GM18499 (cell line): ENCODE data around the gene PLEKHG1.

ENCODE experiments used
- ATAC-seq: cut with Tn5 transposase; IDR thresholded peaks from one replicate; pipeline ENCODE4 v1.9.1; 2021; ENCODE audit warnings: moderate number of reproducible peaks; ENCODE audit not compliant: insufficient read depth, unreplicated experiment

The PLEKHG1 gene

DNA sequence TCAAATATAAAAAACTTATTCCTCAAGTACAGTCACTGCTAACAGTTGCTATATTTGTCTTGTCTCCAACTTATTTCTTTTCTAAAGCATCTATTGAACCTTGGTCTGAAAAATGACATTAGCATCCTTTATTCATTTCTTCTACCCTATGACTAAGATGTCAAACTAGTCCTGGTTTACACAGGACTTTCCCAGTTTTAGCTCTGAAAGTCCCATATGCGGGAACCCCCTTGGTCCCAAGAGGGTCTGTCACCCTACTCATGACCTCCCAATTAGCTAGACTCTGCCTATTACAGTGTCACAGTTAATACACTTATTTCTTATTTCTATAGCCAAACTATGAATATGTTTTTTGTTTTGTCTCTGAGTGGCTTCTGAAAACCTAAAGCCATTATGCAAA, 37.1 kb downstream of the PLEKHG1 start:
- no peak for ATAC-seq

DNA sequence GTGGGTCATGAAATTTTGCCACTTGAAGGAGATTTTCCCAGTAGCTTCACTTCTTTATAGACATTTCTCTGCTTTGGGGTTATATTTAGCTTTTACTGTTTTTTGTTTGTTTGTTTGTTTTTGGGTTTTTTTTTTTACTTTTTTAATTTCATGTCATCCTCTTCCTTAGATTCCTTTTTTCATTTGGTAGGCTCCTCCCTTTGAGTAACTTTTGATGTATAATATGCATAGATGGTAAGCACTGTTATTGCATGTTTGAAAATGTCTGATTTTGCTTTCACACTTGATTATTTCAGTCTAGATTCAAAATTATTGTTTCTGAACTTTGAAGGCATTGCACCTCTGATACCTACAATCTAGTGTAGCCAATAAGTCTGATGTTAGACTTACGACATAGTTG, 37.6 kb downstream of the PLEKHG1 start:
- no peak for ATAC-seq

DNA sequence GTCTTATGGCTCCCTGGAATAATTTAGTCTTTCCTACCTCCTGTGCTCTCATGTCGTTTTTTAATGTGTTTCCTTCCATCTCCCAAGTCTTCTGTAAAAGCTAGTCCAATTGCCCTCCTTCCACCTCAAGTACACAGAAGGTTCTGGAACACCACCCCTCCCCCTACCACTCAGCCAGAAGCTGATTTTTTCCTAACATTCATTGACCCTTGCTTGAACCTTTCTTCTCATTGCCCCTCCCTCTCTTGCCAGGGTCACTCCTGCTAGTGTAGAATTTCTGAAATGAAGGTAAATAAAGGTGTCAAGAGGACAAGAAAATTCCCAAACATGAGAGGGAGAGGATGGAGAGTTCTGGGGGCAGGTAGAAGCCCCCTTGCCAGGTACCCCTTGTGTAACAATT, 38.6 kb downstream of the PLEKHG1 start:
- no peak for ATAC-seq

DNA sequence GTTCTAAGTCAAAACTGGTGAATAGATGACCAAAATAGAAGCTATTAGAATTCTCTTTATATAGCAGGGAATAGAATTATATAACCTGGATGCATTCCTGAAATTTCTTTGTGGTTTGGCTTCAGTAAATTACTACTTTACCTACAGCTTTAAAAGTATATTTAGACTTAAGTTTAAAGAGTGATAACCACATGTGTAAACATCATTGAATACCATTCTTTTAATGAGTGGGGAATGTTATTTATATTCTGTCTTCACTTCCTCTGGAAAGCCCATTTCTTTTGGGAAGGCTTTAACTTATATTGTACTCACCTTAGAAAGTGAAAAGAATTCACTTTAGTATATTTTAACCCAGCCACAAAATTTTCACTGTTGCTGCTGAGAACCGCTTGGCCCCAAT, 39.1 kb downstream of the PLEKHG1 start:
- no peak for ATAC-seq

DNA sequence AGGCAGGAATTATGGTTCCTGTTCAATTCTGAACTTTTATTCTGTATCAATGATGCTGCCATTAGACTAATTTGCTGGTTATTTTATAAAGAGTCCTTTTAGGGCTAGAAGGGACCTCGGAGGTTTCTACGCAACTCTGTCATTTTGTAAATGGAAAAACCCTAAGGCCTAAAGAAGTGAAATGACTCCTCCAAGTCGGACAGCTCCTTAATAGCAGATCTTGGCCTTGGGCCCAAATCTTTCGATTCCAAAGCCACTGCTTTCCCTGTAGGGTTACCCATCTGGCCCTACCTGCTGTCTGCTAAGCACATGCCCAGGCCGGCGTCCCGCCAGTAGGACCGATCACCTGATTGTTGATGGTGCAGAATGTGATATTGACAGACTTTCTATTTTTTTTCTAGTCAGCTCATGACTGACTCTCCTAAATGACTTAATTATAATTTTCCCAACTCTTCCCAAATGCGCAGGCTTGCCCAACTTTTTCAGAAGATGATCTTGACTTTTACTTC, 40.2 kb downstream of the PLEKHG1 start:
- no peak for ATAC-seq

DNA sequence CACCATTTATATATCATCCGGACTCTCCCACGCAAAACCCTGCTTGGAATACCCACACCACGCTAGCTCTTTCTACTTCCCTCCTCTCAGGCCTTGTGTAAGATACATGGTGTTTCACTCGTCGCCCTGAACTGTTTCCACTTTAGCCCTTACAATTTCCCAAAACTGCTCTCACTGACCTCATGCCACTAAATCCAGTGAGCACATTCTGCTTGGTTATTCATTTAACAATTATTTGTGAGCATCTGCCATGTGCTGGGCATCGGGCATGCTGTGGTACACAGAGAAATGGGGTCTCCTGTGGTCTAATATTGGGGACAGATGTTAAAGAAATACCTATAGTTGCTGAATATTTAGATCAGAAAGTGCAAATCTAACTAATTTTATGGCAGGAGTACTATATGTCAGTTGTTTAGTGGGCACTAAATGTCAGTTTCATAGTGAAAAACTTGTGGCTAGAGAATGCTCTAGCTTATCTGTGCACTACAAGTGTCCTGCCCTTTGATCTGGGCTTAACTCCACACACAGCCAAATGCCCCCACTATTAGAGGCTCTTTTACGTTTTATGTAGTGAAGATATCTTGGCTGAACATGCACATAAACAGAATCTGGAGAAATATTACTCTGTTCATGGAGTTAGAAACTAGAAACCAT, 41.0 kb downstream of the PLEKHG1 start:
- ATAC-seq = no peak

DNA sequence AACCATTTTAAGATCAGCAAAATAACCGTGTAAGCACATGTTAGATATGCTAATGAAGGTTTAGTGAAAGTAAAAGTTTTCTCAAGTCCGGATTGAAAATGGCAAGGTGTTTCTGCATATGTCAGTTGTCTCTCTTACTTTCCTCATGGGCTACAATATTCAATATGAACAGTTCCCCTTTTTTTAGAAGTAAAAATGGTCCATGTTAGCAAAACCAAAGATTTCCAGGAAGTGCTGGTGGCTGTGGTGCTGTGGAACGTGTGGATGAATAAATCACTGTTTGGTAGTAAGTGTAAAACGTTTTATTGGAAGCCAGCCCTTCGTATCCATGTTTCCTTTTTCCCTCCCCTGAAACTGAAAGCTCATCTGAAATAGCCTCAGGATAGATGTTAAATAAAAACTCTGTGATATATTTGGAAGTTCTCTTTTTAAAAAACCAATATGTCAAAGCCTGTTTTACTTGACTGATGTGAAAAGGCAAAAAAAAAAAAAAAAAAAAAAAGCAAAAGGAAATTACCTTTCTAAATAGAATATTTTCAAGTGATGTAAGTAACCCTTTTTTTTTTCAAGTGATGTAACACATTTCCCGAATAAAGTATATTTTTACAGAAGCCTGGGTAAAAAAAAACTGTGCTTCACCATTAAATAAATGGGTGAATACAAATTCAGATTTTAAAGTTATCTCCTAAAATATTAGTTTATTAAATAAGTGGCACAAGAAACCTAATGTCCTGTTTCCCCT, 41.9 kb downstream of the PLEKHG1 start:
- ATAC-seq = no peak

DNA sequence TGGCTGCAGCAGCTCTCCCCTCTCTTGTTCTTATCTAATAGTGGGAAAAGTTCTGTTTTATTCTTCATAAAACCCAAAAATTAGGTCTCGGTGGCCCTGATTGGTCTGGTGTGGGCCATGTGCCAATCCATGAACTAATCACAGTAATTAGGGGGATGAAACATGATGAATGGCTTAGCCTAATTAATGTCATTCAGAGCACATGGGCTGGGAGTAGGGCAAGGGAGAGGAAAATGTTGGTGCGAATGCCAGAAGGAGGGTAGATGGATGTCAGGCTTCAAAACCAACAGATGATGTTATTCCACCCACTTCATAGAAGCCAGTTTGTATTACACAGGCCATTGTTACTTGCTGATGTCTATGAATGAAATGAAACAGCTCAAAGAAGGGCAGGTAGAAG, 46.5 kb downstream of the PLEKHG1 start:
- no peak for ATAC-seq

DNA sequence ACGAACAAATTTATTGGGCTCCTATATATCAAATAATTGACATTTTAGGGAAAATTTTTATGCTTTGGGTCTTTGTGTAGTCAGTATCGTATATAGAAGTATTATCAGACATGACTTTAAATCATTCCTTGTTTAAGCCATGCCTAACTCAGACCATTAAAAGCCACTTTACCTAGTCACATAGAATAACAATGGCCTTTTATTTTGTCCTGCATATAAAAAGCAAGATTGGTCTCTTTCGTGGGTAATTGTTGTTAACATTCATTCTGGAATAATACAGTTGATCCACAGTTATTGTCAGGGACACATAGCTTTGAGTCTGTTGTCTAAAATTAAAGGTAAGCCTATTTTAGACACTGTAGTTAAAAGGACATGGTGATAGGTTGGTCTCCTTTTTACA, 47.4 kb downstream of the PLEKHG1 start:
- no peak for ATAC-seq
